Upper lobe of left lung (tissue), 4 donors: ENCODE results near the gene CTCF.

Experiments used
- EP300 ChIP-seq, 4 donors: sonication (generic); formaldehyde crosslinking; IDR thresholded peaks; one replicate each; pipeline ENCODE4 v1.5.1; 2017; ENCODE audit warnings: antibody characterized with exemption in 4 of 4, control low read depth in 2 of 4
- POLR2A ChIP-seq, 4 donors: fragments of 450-650 bp; IDR thresholded peaks; one replicate each; pipeline ENCODE4 v1.5.1; 2016 to 2017; ENCODE audit warnings: antibody characterized with exemption in 4 of 4, mild to moderate bottlenecking in 2 of 4
- POLR2AphosphoS5 ChIP-seq, 2 donors: sonication (generic); formaldehyde crosslinking; IDR thresholded peaks; one replicate each; pipeline ENCODE4 v1.5.1; 2017; ENCODE audit warnings: antibody characterized with exemption in 2 of 2
- TF ChIP-seq, protein P1 (sequence below), 6 experiments: fragments of 450-650 bp in 4 of 6; fragments of 200-600 bp in 2 of 6; sonication (generic) in 2 of 6; IDR thresholded peaks; one replicate each; pipeline ENCODE4 v1.5.1; 2016 to 2019; ENCODE audit warnings: antibody characterized with exemption in 6 of 6

DNA sequence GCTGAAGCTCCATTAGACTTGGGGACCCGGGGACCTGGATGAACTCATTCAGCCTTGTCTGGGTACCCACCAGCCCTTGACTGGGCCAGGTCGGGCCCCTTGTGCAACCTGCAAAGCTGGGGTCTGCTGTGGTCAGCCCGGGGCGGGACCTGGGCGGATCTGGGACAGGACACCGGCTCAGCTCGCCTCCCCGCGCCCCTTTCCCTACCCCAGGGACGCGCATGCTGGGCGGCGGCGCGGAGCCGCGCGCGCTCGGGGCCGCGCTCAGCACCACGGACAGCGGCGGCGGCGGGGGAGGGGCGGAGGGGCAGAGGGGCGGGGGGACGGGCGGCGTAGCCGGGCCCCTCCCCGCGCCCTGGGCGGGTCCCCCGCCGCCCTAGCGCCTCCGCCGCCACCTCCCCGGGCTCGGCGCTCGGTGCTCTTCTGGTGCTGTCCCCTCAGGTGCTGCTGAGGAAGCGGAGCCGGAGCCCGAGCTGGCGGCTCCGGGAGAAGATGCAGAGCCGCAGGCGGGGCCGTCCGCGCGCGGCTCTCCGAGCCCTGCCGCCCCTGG, 90.3 kb downstream of the CTCF start:
- no peak for TF ChIP-seq POLR2A (IDR thresholded peaks at IDR 0.05)
- TF ChIP-seq, protein P1, sequence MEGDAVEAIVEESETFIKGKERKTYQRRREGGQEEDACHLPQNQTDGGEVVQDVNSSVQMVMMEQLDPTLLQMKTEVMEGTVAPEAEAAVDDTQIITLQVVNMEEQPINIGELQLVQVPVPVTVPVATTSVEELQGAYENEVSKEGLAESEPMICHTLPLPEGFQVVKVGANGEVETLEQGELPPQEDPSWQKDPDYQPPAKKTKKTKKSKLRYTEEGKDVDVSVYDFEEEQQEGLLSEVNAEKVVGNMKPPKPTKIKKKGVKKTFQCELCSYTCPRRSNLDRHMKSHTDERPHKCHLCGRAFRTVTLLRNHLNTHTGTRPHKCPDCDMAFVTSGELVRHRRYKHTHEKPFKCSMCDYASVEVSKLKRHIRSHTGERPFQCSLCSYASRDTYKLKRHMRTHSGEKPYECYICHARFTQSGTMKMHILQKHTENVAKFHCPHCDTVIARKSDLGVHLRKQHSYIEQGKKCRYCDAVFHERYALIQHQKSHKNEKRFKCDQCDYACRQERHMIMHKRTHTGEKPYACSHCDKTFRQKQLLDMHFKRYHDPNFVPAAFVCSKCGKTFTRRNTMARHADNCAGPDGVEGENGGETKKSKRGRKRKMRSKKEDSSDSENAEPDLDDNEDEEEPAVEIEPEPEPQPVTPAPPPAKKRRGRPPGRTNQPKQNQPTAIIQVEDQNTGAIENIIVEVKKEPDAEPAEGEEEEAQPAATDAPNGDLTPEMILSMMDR (IDR thresholded peaks at IDR 0.05): no peak
- no peak for TF ChIP-seq EP300 (IDR thresholded peaks at IDR 0.05)
- no peak for TF ChIP-seq POLR2AphosphoS5 (IDR thresholded peaks at IDR 0.05)
